HCT116 (cell line): Measurements from ENCODE around the gene PSORS1C2. TPM values are rescaled to one million over a fixed set of nuclear protein-coding genes. Genes with fewer than 3 reads are reported as not detected.

Source experiments
- ATAC-seq: fragments of 200-7000 bp; cut with Tn5 transposase; 2 replicates; pipeline ENCODE4 v1.9.1; 2020; ENCODE audit warnings: mild to moderate bottlenecking, moderate library complexity
- BruUV-seq: library from RNA; stranded (reverse); fragments of 400-500 nt; replicated peaks from 2 replicates; lab custom pipeline; 2021; lab: Mats Ljungman, UMichigan
- CTCF ChIA-PET: fragments of 300-600 bp; sonication (Branson Sonifier 250); formaldehyde crosslinking; loops from one replicate; lab custom pipeline; 2021; ENCODE audit warnings: antibody characterized with exemption; lab: Charles Lee
- POLR2A ChIA-PET: fragments of 300-600, 350-600 bp; sonication (Branson Sonifier 250); formaldehyde crosslinking; loops from one replicate; lab custom pipeline; 2021; ENCODE audit warnings: antibody characterized with exemption; lab: Charles Lee
- RAD21 ChIA-PET, 2 experiments: fragments of 300-600 bp; sonication (Branson Sonifier 250); formaldehyde crosslinking; loops; one replicate each; lab custom pipeline; 2023; ENCODE audit warnings: low total read pairs in 2 of 2; ENCODE audit not compliant: uncharacterized antibody in 2 of 2, unreplicated experiment in 2 of 2, low non-redundant PET in 1 of 2; lab: Charles Lee
- DNase-seq: peaks from one replicate; pipeline ENCODE4 v3.0.0-alpha.2; 2010; ENCODE audit warnings: low read depth, low spot score
- H2AFZ ChIP-seq: fragments of 200-600 bp; shearing (Covaris generic), sonication (generic); 2 replicates; pipeline ENCODE4 v1.6.1; 2017; ENCODE audit warnings: low read depth, mixed run types, mixed read lengths, antibody characterized with exemption, low read length; ENCODE audit not compliant: poor library complexity, severe bottlenecking
- H3K27ac ChIP-seq: 2 replicates; pipeline ENCODE4 v1.5.1; 2012; ENCODE audit warnings: low read depth, low read length
- H3K27me3 ChIP-seq: fragments of 200-600 bp; sonication (generic); 2 replicates; pipeline ENCODE4 v1.6.1; 2016; ENCODE audit warnings: mixed run types, low read length, mixed read lengths; ENCODE audit not compliant: insufficient read depth
- H3K36me3 ChIP-seq, 2 experiments: fragments of 200-500 bp in 1 of 2; fragments of 200-600 bp in 1 of 2; sonication (Bioruptor generic) in 1 of 2; sonication (generic) in 1 of 2; 2 replicates each; pipeline versions ENCODE4 v1.5.1 to v1.6.1; 2014 to 2016; ENCODE audit warnings: low read length in 2 of 2, inconsistent platforms in 1 of 2, mixed read lengths in 1 of 2, mixed run types in 1 of 2; ENCODE audit not compliant: insufficient read depth in 2 of 2, control insufficient read depth in 1 of 2
- H3K4me1 ChIP-seq, 2 experiments: fragments of 200-600 bp in 1 of 2; sonication (generic) in 1 of 2; 2 replicates each; pipeline versions ENCODE4 v1.5.1 to v1.6.1; 2012 to 2017; ENCODE audit warnings: low read length in 2 of 2, inconsistent platforms in 1 of 2, mild to moderate bottlenecking in 1 of 2, mixed read lengths in 1 of 2, mixed run types in 1 of 2, moderate library complexity in 1 of 2; ENCODE audit not compliant: insufficient read depth in 2 of 2, control insufficient read depth in 1 of 2
- H3K4me2 ChIP-seq: fragments of 200-600 bp; sonication (generic); 2 replicates; pipeline ENCODE4 v1.6.1; 2017; ENCODE audit warnings: mixed run types, low read length, mixed read lengths
- H3K4me3 ChIP-seq, 2 experiments: fragments of 200-600 bp in 1 of 2; sonication (generic) in 1 of 2; replicated peaks in 1 of 2; 2 replicates each; pipeline ENCODE4 v1.5.1; 2011 to 2016; ENCODE audit warnings: low read length in 2 of 2, control low read depth in 1 of 2, low read depth in 1 of 2, mild to moderate bottlenecking in 1 of 2, mixed read lengths in 1 of 2, mixed run types in 1 of 2
- H3K79me2 ChIP-seq: fragments of 200-600 bp; sonication (generic); 2 replicates; pipeline ENCODE4 v1.6.1; 2017; ENCODE audit warnings: mild to moderate bottlenecking, mixed run types, low read length, moderate library complexity, mixed read lengths; ENCODE audit not compliant: insufficient read depth
- H3K9ac ChIP-seq: fragments of 200-600 bp; sonication (generic); 2 replicates; pipeline ENCODE4 v1.6.1; 2016; ENCODE audit warnings: low read length, mixed read lengths
- H3K9me2 ChIP-seq: fragments of 200-600 bp; sonication (generic), shearing (Covaris generic); 2 replicates; pipeline ENCODE4 v1.6.1; 2017; ENCODE audit warnings: mixed run types, mild to moderate bottlenecking, moderate library complexity; ENCODE audit not compliant: insufficient read depth
- H3K9me3 ChIP-seq, 2 experiments: fragments of 200-500 bp in 1 of 2; fragments of 200-600 bp in 1 of 2; sonication (Bioruptor generic) in 1 of 2; sonication (generic) in 1 of 2; 2 replicates each; pipeline ENCODE4 v1.6.1; 2014 to 2017; ENCODE audit warnings: low read length in 2 of 2, mixed read lengths in 2 of 2, inconsistent platforms in 1 of 2, low read depth in 1 of 2, mild to moderate bottlenecking in 1 of 2, mixed run types in 1 of 2, moderate library complexity in 1 of 2; ENCODE audit not compliant: control insufficient read depth in 1 of 2, insufficient read depth in 1 of 2
- H4K20me1 ChIP-seq: fragments of 200-600 bp; sonication (generic), shearing (Covaris generic); 2 replicates; pipeline ENCODE4 v1.6.1; 2017; ENCODE audit warnings: mixed run types, mild to moderate bottlenecking, moderate library complexity; ENCODE audit not compliant: insufficient read depth
- CBX3 ChIP-seq: IDR thresholded peaks from 2 replicates; pipeline ENCODE4 v1.6.1; 2012; ENCODE audit warnings: low read depth
- CTCF ChIP-seq, 3 experiments: fragments of 200-600 bp in 1 of 3; sonication (generic) in 1 of 3; IDR thresholded peaks in 2 of 3; conservative IDR thresholded peaks in 1 of 3; 2 replicates each; pipeline ENCODE4 v1.5.1; 2012 to 2017; ENCODE audit warnings: low read depth in 2 of 3, low read length in 2 of 3, antibody characterized with exemption in 1 of 3, borderline replicate concordance in 1 of 3, control low read depth in 1 of 3, mild to moderate bottlenecking in 1 of 3, mixed read lengths in 1 of 3, mixed run types in 1 of 3, moderate library complexity in 1 of 3; ENCODE audit not compliant: insufficient read depth in 1 of 3
- EZH2 ChIP-seq: fragments of 200-600 bp; sonication (generic); IDR thresholded peaks from 2 replicates; pipeline ENCODE4 v1.6.1; 2017; ENCODE audit warnings: antibody characterized with exemption, mixed run types
- FOSL1 ChIP-seq: IDR thresholded peaks from 2 replicates; pipeline ENCODE4 v1.6.1; 2012; ENCODE audit warnings: low read depth
- JUND ChIP-seq: IDR thresholded peaks from 2 replicates; pipeline ENCODE4 v1.6.1; 2012
- POLR2A ChIP-seq: IDR thresholded peaks from 2 replicates; pipeline ENCODE4 v1.7.0; 2011; ENCODE audit warnings: borderline replicate concordance; ENCODE audit not compliant: insufficient read depth, insufficient read length; ENCODE audit errors: extremely low read depth
- POLR2AphosphoS5 ChIP-seq: IDR thresholded peaks from 2 replicates; pipeline ENCODE4 v1.6.1; 2011; ENCODE audit warnings: mild to moderate bottlenecking, low read depth, low read length, moderate library complexity
- RAD21 ChIP-seq: IDR thresholded peaks from 2 replicates; pipeline ENCODE4 v1.6.1; 2012; ENCODE audit warnings: low read depth, mild to moderate bottlenecking
- REST ChIP-seq: IDR thresholded peaks from 2 replicates; pipeline ENCODE4 v1.6.1; 2012; ENCODE audit warnings: low read depth
- SP1 ChIP-seq: IDR thresholded peaks from 2 replicates; pipeline ENCODE4 v1.6.1; 2012; ENCODE audit warnings: low read depth
- TCF7L2 ChIP-seq: IDR thresholded peaks from 2 replicates; pipeline ENCODE4 v1.7.0; 2011; ENCODE audit warnings: borderline replicate concordance, inconsistent platforms; ENCODE audit not compliant: insufficient read depth, insufficient read length; ENCODE audit errors: extremely low read depth
- ZFX ChIP-seq: fragments of 450-650 bp; IDR thresholded peaks from 2 replicates; pipeline ENCODE4 v1.6.1; 2017
- intact Hi-C: fragments of 100-400 bp; cut with micrococcal nuclease; formaldehyde crosslinking; loops from 2 replicates; pipeline ENCODE4 v1.10.0; 2022
- total RNA-seq: library from RNA; stranded (reverse); gene quantifications from one replicate; pipeline ENCODE4 v1.2.1, GENCODE V29; 2021; ENCODE audit not compliant: unreplicated experiment

Gene PSORS1C2
- total RNA-seq, 1 experiment from 2014 or later: not detected

GRCh38 chr6:31125586-31126363 is 13.1 kb downstream of the PSORS1C2 start:
- no peaks in the 10 kb centered on the region for H4K20me1 ChIP-seq
- ATAC-seq (no peak), DNase-seq (no peak)
- intact Hi-C loops: no loop called here
- H3K4me2 ChIP-seq: peak overlapping the region; percentile 70
- H3K9me2 ChIP-seq: no peaks in the 10 kb centered on the region
- no TSS peak for BruUV-seq
- H3K27me3 ChIP-seq: no peaks in the 10 kb centered on the region
- ChIA-PET POLR2A (interaction anchor here (1.4 to 1.6 kb wide), 2 partner anchors 9 to 11 kb away, joined by 4 to 5 read pairs; partner anchors contain the start of gene PSORS1C1), CTCF (interaction anchor here (1.1 to 1.3 kb wide), 3 partner anchors 11 to 241 kb away, joined by 3 read pairs; partner anchors contain the start of gene PSORS1C1), RAD21 (interaction anchor here in 1 of 2 experiments (0.6 to 0.7 kb wide), 2 partner anchors 22 to 66 kb away, joined by 3 read pairs; no protein-coding TSS in a partner anchor)
- no peaks in the 10 kb centered on the region for H3K36me3 ChIP-seq
- peaks cover 41 to 61% of the 10 kb centered on the region in 2 experiments for H3K4me1 ChIP-seq
- peak overlapping the region; percentile 40; the same call in 1 of the 2 replicates for H3K9ac ChIP-seq
- no peaks in the 10 kb centered on the region for H3K79me2 ChIP-seq
- TF ChIP-seq REST (no peak), CTCF (IDR thresholded peaks at IDR 0.05 in 2 of 3, conservative IDR thresholded peaks at IDR 0.05 in 1 of 3; ENCODE audit: borderline replicate concordance in 1 of 3, insufficient read depth in 1 of 3, low read depth in 2 of 3, low read length in 2 of 3) (no peak), TCF7L2 (no peak), FOSL1 (no peak), CBX3 (no peak), SP1 (no peak), POLR2A (no peak), EZH2 (no peak), RAD21 (no peak), POLR2AphosphoS5 (no peak; the same call in 1 of the 2 replicates), ZFX (no peak), JUND (no peak)
- H2AFZ ChIP-seq: no peak overlapping the region
- no peaks in the 10 kb centered on the region for H3K9me3 ChIP-seq
- 0 out of 4 replicates have a peak overlapping the region, but pooled peaks of 1 of the 2 experiments have one; percentile 23 for H3K4me3 ChIP-seq
- H3K27ac ChIP-seq: no peak overlapping the region
